ENCODE measurements around the gene RRAGA. TPM values are rescaled to one million over a fixed set of nuclear protein-coding genes. Genes with fewer than 3 reads are reported as not detected.
"Not testable (repeated sequence)": the region's sequence is repeated elsewhere in the genome, so short reads cannot be mapped to it uniquely, and the experiment has no call there.

The RRAGA gene
- polyA plus RNA-seq, 4 donors, result 111 to 131 (median 115) TPM

DNA sequence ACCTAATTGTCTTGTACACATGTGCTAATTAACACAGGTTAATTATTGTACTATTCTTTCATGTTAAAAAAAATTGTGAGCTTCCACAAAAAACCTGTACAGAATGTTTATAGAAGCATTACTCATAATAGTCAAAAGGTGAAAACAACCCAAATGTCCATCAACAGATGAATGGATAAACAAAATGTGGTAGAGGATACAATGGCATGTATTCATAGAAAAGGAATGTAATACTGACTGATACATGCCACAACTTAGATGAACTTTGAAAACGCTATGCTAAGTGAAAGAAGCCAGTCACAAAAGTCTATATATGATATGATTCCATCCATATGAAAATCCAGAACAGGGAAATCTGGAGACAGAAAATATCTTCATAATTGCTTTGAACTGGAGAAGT, 25.6 kb downstream of the RRAGA start:
- DNase-seq (ENCODE audit: low read depth in 4 of 4, low spot score in 3 of 4), result no peak

GRCh38 chr9:19085295-19085694, 36.1 kb downstream of the RRAGA start:
- DNase-seq (ENCODE audit: low read depth in 4 of 4, low spot score in 3 of 4), result no peak

DNA sequence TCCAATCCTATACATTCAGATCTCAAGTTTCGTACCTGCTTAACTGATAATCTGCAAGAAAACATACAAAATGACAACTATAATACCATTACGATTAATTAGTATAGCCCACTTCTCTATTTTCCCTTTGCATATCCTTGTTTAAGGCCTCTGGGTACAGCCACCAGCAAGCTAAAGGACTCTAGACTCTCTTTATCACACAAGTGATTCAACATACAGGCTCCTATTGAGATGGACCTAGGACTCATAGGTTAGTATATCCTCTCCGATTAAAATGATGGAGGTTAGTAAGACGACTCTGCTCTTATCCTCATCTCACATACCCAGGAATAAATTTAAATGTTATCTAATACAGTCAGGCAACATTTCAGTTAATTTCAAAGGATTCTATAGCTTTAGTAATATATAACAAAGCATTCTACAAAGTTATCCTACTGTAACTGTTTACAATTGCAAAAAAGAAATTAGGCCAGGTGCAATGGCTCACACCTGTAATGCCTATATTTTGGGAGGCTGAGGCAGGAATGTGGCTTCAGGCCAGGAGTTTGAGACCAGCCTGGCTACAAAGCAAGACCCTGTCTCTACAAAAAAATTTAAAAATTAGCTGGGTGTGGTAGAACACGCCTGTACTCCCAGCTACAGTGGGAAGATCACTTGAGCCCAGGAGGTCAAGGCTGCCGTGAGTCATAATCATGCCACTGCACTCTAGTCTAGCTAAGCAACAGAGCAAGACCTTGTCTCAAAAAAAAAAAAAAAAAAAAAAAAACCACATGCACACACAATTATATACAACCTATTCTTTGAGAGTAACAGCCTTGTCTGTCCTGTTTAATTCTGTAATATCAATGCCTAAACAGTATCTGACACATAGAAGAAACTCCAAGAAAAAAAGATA, 38.1 kb downstream of the RRAGA start:
- no peak for DNase-seq (ENCODE audit: low read depth in 4 of 4, low spot score in 3 of 4)

- not testable (repeated sequence) for DNase-seq (ENCODE audit: low read depth in 4 of 4, low spot score in 3 of 4)
Observed at GRCh38 chr9:19097431-19097830, 48.2 kb downstream of the RRAGA start.

Other genes with a start within 250 kb of the RRAGA start
- gene SAXO1, start 16.2 kb upstream of the RRAGA start, polyA plus RNA-seq (ENCODE audit: insufficient read length in 4 of 4), result under 1 TPM; 0.17 to 0.26 (median 0.24) TPM
- 10 to 100 TPM; 17.3 to 23.3 (median 21.1) TPM for gene HAUS6, start 53.5 kb downstream of the RRAGA start, polyA plus RNA-seq (ENCODE audit: insufficient read length in 4 of 4)
- 100 to 1,000 TPM in 2 of 4 donors, 10 to 100 TPM in 2; 97.9 to 114 (median 101) TPM for gene PLIN2, start 78.1 kb downstream of the RRAGA start, polyA plus RNA-seq (ENCODE audit: insufficient read length in 4 of 4)
- 10 to 100 TPM; 40.4 to 51.0 (median 47.9) TPM for gene DENND4C, start 181.3 kb downstream of the RRAGA start, polyA plus RNA-seq (ENCODE audit: insufficient read length in 4 of 4)

Measured in right renal pelvis (tissue), 4 donors.